Forelimb muscle (tissue), 1 donor: ENCODE measurements around the gene PGP. TPM values are rescaled to one million over a fixed set of nuclear protein-coding genes. Genes with fewer than 3 reads are reported as not detected.
"Not testable (repeated sequence)": the region's sequence is repeated elsewhere in the genome, so short reads cannot be mapped to it uniquely, and the experiment has no call there.

Experiments
- DNase-seq: peaks from one replicate; pipeline ENCODE4 v3.0.0-alpha.2; 2013; ENCODE audit warnings: low read depth
- polyA plus RNA-seq: library from polyadenylated mRNA; unstranded; fragments of 120-200 nt; gene quantifications from one replicate; pipeline ENCODE4 v1.2.1, GENCODE V29; 2013; ENCODE audit not compliant: insufficient read length

The PGP gene
- polyA plus RNA-seq: 15.4 TPM

GRCh38 chr16:2214719-2214968 is at the start of gene PGP:
TSS of gene PGP (minus strand) at chr16:2214840. CDS start at chr16:2214777, 63 bp downstream.
- no peak for DNase-seq

DNA sequence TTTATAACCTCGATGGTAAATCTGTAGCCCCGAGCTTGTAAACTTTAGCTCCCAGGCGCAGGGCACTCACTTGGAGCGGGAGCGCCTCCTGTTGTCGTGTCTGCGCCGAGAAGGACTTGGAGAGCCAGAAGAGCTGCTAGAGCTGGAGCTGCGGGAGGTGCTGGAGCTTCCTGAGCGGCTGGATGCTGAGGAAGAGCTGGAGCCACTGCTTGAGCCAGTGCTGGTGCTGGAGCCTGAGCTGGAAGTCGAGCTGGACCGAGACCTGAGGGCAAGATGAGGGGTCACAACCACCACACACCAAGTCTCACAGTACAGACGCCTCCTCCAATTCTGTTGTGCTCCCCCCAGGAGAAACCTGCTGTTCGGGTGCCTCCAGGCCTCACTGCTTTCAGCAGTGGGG is 48.4 kb upstream of the PGP start:
- DNase-seq: not testable (repeated sequence)

DNA sequence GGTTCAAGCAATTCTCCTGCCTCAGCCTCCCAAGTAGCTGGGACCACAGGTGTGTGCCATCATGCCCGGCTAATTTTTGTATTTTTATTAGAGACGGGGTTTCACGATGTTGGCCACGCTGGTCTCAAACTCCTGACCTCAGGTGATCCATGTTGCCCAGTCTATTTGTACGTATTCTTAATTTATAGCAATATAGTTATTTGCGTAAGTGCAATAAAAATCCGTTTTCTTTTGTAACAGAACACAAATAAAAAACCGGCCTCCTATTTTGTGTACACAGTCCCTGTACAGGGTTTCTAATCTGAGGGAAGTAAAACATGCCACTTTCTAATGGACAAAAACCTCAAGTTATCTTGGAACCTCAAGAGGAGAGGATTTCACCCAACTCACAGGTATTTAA is 45.6 kb upstream of the PGP start:
- DNase-seq: no peak

- DNase-seq: not testable (repeated sequence)
Observed at GRCh38 chr16:2258530-2258929, 43.9 kb upstream of the PGP start.

GRCh38 chr16:2257726-2258125 is 43.1 kb upstream of the PGP start:
- DNase-seq: no peak

DNA sequence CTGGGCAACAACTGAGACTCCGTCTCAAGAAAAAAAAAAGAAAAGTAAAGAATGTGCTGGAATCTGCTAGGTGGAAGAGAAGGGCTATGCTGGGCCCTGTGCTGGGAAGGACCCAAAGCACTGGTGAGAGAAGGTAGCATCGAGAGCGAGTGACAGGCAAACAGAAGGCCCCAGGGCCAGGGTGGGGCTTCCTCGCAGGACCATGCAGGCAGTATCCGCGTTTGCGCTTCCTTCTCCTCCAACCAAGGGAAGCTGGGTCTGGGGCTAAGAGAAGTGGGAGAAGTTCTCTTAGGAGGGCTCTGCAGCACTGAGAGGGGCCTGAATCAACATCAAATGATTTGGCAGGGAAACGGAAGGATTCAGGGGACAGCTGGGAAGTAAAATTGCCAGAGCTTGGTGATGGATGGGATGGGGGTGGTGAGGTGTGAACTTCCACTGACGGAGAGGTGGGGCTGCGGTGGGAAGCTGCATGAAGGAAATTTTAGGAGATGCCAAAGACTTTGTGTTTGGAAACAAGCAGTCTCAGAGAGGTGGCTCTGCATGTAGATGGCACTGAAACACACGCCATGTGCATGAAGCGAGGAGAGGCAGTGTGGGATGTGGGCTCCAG is 42.0 kb upstream of the PGP start:
- no peak for DNase-seq

DNA sequence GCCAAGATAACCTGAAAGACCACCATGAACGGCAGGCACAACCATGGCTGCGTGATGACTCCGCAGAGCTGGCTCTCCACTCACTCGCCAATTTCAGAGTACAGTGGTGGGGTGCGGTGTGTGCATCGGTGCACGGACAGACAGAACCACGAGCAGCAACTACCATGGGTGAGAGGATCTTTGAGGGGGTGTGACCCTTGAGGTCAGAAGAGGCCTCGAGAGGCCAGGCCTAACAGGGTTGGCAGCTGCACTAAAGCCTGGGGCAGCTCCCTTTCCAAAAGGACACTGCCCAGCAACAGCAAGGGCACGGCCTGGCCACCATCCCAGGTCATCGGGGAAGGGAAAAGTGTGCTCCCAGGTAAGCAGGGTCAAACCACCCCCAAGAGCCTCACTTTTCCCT is 38.7 kb upstream of the PGP start:
- DNase-seq: no peak

DNA sequence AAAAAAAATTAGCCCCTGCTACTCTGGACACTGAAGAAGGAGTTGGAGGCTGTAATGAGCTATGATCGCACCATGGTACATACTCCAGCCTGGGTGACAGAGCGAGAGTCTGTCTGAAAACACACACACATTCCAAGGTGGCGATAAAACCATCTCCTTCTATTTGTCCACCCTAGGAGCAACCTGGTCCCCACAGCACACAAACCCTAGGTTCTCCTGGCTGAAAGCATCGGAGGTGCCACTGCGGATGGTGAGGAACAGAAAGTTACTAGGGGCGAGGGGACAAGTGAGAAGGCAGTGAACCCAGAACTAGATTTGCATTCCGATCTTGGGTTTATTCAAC is 38.1 kb upstream of the PGP start:
- DNase-seq: no peak

DNA sequence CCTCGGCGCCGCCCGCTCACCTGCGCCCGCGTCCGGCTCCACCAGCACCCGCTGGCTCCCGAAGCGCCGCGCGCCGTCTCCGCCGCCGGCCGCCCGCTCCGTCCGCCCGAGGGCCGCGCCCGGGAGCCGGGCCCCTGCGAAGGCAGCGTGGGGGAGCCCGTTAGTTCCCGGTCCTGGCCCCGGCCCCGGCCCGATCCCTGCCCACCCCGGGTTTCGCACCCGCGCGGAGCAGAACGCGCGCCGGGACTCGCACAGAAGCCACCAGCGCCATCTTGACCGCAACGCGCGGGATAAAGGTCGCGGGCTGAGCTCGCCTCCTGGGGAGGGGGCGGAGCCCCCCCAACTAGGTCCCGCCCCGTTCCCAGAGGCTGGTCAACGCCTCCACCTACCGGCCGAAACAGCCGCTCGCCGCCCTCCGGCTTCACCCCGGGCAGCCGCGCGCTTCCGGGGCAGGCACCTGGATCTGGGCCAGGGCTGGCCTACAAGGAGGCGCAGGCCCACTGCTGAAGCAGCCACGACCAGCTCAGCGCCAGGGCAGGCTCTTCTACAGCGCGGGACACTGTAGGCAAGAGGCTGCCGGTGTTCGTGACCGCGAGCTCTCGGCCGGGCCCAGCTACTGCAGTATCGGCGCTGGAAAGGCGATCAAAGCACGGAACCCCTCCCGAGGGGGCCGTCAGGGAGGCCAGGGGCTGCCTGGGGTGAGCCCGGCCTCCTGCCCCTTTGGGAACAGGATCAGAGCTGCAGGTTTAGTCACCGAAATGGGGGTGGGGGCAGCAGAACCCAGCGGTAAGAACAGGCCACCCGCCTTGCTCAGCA is 36.9 kb upstream of the PGP start, which contains the start of gene ECI1:
Gene ECI1 (minus strand): TSS at position 292 of the 816 bp plus-strand sequence. CDS start 21 bp downstream, at position 271.
- DNase-seq: peak; percentile 73

DNA sequence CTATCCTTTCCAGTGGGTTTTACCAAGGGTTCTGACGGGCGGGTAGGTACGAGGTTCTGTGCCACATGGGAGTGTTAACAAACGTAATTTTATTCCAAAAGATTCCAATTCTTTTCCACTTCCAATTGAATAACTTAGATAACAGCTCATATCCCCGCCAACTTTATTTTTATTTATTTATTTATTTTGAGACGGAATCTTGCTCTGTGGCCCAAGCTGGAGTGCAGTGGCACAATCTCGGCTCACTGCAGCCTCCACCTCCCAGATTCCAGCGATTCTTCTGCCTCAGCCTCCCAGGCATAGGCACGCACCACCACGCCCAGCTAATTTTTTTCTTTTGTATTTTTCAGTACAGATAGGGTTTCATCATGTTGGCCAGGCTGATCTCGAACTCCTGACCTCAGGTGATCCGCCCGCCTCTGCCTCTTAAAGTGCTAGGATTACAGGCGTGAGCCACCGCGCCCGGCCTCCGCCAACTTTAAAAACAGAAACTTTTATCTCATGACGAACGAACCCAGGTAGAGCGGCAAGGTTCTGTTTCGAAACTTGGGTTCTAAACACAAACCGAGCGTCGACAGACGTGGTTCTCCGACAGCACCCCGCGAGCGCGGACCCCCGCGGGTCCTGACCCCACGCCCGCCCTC is 36.1 kb upstream of the PGP start:
- no peak for DNase-seq

- DNase-seq: no peak
Observed at GRCh38 chr16:2246301-2246885, 31.8 kb upstream of the PGP start.

GRCh38 chr16:2244926-2245795 is 30.5 kb upstream of the PGP start:
- DNase-seq: no peak

DNA sequence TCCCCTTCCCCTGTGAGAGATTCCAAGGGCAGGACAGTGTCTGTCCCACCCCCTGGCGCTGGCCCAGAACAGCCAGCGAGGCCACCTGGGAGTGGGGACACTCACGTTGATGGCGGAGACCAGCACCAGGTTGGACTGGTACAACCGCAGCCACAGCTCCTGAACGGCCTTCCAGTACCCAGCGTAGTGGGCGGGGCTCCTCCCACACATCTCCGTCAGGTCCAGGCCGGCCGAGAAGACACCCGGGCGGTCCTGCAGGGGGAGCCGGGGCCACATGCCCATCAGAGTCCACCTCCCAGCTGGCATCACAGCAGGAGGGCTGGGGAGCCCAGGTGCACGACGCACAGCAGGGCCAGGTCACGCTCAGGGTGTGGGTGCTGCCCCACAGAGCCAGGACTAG is 29.7 kb upstream of the PGP start:
- no peak for DNase-seq

- no peak for DNase-seq
Observed at GRCh38 chr16:2243781-2244180, 29.1 kb upstream of the PGP start.

GRCh38 chr16:2243031-2243528 is 28.4 kb upstream of the PGP start:
- DNase-seq: no peak

DNA sequence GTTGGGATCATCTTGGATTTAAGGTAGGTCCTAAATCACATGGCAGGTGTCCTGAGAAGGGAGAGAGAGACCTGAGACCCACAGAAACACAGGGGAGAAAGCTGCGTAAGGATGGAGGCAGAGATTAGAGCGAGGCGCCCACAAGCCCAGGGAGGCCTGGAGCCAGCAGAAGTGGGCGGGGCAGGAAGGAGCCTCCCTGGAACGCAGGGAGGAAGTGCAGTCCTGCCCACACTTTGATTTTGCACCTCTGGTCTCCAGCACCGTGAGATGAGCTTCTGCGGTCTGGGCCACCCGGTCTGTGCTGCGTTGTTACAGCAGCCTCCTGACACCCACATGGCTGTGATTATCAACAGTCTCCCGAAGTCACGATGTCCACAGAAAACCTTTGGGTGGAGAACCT is 28.0 kb upstream of the PGP start:
- DNase-seq: no peak

GRCh38 chr16:2240331-2240730 is 25.7 kb upstream of the PGP start:
- not testable (repeated sequence) for DNase-seq

DNA sequence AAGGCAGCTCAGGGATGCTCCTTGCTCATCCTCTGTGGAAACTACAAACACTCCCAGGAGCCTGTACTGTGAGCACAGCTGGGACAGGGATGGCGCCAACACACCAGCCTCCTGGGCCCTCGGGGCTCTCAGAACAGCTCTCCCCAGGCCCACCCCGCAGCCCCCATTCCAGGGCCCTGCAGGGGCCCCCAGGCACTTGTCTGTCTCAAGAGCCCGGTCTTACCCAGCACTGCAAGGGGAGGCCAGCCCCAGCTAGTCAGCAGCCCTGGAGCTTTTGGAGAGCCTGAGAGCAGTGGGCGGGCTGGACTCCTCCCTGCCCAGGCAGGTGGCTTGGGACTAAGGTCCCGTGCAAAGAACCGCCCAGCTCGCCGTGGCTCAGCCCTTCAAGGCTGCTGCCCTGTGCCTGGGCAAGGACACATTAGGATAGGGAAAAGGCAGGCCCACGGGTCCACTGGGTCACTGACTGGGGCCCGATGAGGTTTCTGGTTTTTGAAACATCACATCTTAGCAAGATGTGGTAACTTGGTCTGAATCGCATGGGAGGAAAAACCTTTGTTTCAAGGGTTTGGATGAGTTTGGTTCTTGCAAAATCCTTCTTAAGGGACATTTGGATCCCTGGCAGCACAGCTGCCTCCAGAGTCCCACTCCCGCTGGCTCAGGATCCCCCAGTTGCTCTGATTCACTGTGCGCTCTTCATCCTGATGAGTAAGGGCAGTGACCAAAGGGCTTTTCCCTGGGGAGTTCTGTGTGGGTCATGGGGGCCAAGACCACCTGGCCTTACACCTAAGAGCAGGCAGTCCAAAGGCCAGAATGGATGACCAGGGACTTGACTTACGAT is 24.4 kb upstream of the PGP start:
- DNase-seq: no peak

- no peak for DNase-seq
Observed at GRCh38 chr16:2238150-2238837, 23.7 kb upstream of the PGP start.
